Activated T-cell treated with anti-CD3 and anti-CD28 coated beads, Interleukin-2, amount 50 U/mL, for 72 hours (primary cell): ENCODE results near the gene SLC26A8. TPM values are rescaled to one million over a fixed set of nuclear protein-coding genes. Genes with fewer than 3 reads are reported as not detected.
A peak's percentile ranks its signal among the peaks of the same experiment; 100 is the strongest.

Source experiments
- ATAC-seq, 2 donors: fragments of 150-1000 bp; cut with Tn5 transposase; replicated peaks in 1 of 2; 2 replicates each; pipeline ENCODE4 v1.10.0; 2021; ENCODE audit warnings: moderate library complexity in 2 of 2, mild to moderate bottlenecking in 1 of 2
- DNase-seq, 2 donors: peaks; one replicate each; pipeline ENCODE4 v3.0.0; 2021 to 2022; ENCODE audit warnings: mixed read lengths in 1 of 2
- H3K27ac Mint-ChIP-seq: one replicate; pipeline ENCODE4 v1.8.0; 2022; ENCODE audit warnings: mild to moderate bottlenecking, moderate library complexity, mixed read lengths
- H3K27me3 Mint-ChIP-seq: one replicate; pipeline ENCODE4 v1.8.0; 2022; ENCODE audit warnings: low read depth, mixed read lengths
- H3K36me3 Mint-ChIP-seq, 2 donors: one replicate each; pipeline ENCODE4 v1.8.0; 2022; ENCODE audit warnings: mixed read lengths in 2 of 2, mild to moderate bottlenecking in 1 of 2; ENCODE audit not compliant: insufficient read depth in 2 of 2
- H3K4me1 Mint-ChIP-seq: one replicate; pipeline ENCODE4 v1.8.0; 2022; ENCODE audit warnings: low read depth, mixed read lengths
- H3K4me3 Mint-ChIP-seq, 2 donors: one replicate each; pipeline ENCODE4 v1.8.0; 2022; ENCODE audit warnings: mild to moderate bottlenecking in 2 of 2, mixed read lengths in 2 of 2, moderate library complexity in 2 of 2
- H3K9me3 Mint-ChIP-seq, 2 donors: one replicate each; pipeline ENCODE4 v1.8.0; 2022; ENCODE audit warnings: mixed read lengths in 2 of 2
- total RNA-seq, 2 donors: library from RNA; stranded (reverse); gene quantifications; one replicate each; pipeline ENCODE4 v1.2.3, GENCODE V29; 2022

Gene SLC26A8
- total RNA-seq, 2 donors from 2014 or later: 0.44 TPM; not detected in 1

GRCh38 chr6:35972471-35973367, 51.7 kb downstream of the SLC26A8 start:
- Mint-ChIP-seq H3K9me3 (no peaks in the 10 kb centered on the region), H3K27me3 (no peaks in the 10 kb centered on the region), H3K27ac (no peak overlapping the region), H3K4me3 (no peak overlapping the region), H3K4me1 (peaks cover 9% of the 10 kb centered on the region), H3K36me3 (no peaks in the 10 kb centered on the region)
- ATAC-seq (no peak), DNase-seq (no peak)

- no peak for DNase-seq
- Mint-ChIP-seq H3K4me3 (no peak overlapping the region), H3K4me1 (peaks cover 9% of the 10 kb centered on the region), H3K27ac (no peak overlapping the region), H3K27me3 (peaks cover 5% of the 10 kb centered on the region), H3K9me3 (no peaks in the 10 kb centered on the region), H3K36me3 (no peaks in the 10 kb centered on the region)
- no peak for ATAC-seq
Observed at GRCh38 chr6:35970181-35970580, 54.3 kb downstream of the SLC26A8 start.

DNA sequence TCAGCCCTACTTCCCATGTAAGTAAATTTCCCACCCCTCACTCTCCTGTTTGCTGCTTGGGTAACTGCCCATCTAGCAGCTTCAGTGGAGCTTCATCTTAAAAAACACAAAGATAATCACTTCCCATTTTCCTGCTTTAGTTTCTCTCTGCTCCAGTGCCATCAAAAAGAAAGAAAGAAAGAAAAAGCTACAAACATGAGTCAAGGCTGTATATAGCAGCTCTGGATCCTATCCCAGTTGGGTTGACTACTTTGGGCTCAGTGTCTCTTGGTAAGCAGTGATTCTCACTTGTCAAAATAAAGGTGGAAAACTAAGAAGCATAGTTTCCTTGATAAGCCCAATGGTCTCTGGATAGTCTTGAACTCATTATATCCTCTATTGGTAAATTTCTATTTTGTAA, 54.8 kb downstream of the SLC26A8 start:
- H3K36me3 Mint-ChIP-seq: no peaks in the 10 kb centered on the region
- H3K4me1 Mint-ChIP-seq: peaks cover 9% of the 10 kb centered on the region
- peaks cover 5% of the 10 kb centered on the region for H3K27me3 Mint-ChIP-seq
- DNase-seq (no peak), ATAC-seq (no peak)
- H3K4me3 Mint-ChIP-seq: no peak overlapping the region
- no peaks in the 10 kb centered on the region for H3K9me3 Mint-ChIP-seq
- no peak overlapping the region for H3K27ac Mint-ChIP-seq

GRCh38 chr6:35968821-35969220, 55.6 kb downstream of the SLC26A8 start:
- DNase-seq (no peak), ATAC-seq (no peak)
- no peak overlapping the region for H3K4me3 Mint-ChIP-seq
- peaks cover 5% of the 10 kb centered on the region for H3K27me3 Mint-ChIP-seq
- H3K4me1 Mint-ChIP-seq: peaks cover 4% of the 10 kb centered on the region
- no peak overlapping the region for H3K27ac Mint-ChIP-seq
- H3K36me3 Mint-ChIP-seq: no peaks in the 10 kb centered on the region
- H3K9me3 Mint-ChIP-seq: no peaks in the 10 kb centered on the region

GRCh38 chr6:35967076-35967774, 57.2 kb downstream of the SLC26A8 start:
- H3K36me3 Mint-ChIP-seq: no peaks in the 10 kb centered on the region
- H3K9me3 Mint-ChIP-seq: no peaks in the 10 kb centered on the region
- H3K4me3 Mint-ChIP-seq: no peak overlapping the region
- peaks cover 5% of the 10 kb centered on the region for H3K27me3 Mint-ChIP-seq
- no peaks in the 10 kb centered on the region for H3K4me1 Mint-ChIP-seq
- no peak for DNase-seq
- ATAC-seq: no peak
- no peak overlapping the region for H3K27ac Mint-ChIP-seq

DNA sequence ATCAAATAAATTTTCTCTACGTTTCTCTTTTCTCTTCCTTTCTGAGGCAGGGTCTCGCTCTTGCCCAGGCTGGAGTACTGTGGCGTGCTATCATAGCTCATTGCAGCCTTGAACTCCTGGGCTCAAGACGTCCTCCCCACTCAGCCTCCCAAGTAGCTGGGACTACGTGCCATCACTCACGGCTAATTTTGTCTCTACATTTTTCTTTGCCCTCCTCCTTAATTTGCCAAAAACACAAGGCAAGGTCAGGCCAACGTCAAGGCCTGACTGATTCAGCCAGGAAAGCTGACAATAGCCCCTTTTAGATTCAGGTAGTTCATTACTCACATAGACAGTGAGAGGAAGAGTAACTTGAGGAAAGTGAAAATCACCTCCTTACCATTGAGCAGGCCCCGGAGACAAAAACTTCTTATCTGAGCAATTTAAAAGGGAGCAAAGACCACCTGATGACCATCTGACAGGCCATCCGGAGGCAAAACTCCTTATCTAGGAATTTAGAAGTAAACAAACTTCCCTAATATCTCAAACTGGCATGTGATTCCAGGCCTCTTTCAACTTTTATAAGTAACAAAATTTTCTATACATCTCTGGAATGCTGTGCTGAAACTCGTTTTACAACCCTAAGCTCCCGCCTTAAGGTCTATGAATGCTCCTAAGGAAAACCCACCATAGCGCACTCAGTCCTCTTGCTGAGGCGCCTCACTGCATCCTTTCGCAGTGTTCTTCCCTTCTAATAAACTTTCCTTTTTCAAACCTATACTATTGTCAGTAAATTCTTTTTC, 61.5 kb downstream of the SLC26A8 start:
- H3K9me3 Mint-ChIP-seq: no peaks in the 10 kb centered on the region
- ATAC-seq (no peak), DNase-seq (no peak)

DNA sequence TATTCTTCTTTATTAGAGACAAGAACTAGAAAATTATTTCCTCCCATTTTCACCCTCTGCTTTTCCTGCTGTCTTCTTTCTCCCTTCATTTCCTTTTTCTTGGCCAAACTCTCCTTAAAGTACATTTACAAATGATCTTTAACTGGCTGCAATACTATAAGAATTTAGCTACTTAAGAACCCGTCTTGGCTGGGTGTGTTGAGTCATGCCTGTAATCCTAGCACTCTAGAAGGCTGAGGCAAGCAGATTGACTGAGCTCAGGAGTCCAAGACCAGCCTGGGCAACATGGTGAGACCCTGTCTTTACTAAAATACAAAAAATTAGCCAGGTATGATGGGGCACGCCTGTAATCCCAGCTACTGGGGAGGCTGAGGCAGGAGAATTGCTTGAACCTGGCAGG, 64.3 kb downstream of the SLC26A8 start:
- Mint-ChIP-seq H3K27me3 (peaks cover 27% of the 10 kb centered on the region), H3K27ac (no peak overlapping the region), H3K9me3 (no peaks in the 10 kb centered on the region), H3K4me3 (no peak overlapping the region), H3K36me3 (no peaks in the 10 kb centered on the region), H3K4me1 (no peaks in the 10 kb centered on the region)
- DNase-seq (no peak), ATAC-seq (no peak)

More for the DNA sequence above, 61.5 kb downstream of the SLC26A8 start:
- Mint-ChIP-seq H3K4me3 (no peak overlapping the region), H3K36me3 (no peaks in the 10 kb centered on the region), H3K4me1 (no peaks in the 10 kb centered on the region), H3K27ac (no peak overlapping the region), H3K27me3 (peaks cover 27% of the 10 kb centered on the region)

DNA sequence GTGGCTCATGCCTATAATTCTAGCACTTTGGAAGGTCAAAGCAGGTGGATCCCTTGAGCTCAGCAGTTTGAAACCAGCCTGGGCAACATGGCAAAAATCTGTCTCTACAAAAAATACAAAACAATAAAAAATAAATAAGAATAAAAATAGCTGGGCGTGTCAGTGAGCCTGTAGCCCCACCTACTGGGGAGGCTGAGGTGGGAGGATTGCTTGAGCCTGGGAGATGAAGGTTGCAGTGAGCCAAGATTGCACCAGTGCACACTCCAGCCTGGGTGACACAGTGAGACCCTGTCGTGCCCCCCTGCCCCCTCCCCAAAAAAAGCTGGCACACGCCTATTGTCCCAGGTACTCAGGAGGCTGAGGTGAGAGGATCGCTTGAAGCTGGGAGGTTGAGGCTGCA, 68.5 kb downstream of the SLC26A8 start:
- H3K4me1 Mint-ChIP-seq: peaks cover 19% of the 10 kb centered on the region
- H3K36me3 Mint-ChIP-seq: no peaks in the 10 kb centered on the region
- ATAC-seq: no peak
- peaks cover 27% of the 10 kb centered on the region for H3K27me3 Mint-ChIP-seq
- H3K9me3 Mint-ChIP-seq: no peaks in the 10 kb centered on the region
- no peak overlapping the region for H3K4me3 Mint-ChIP-seq
- H3K27ac Mint-ChIP-seq: no peak overlapping the region
- peak; percentile 21 to 22 for DNase-seq

- no peak overlapping the region for H3K4me3 Mint-ChIP-seq
- no peaks in the 10 kb centered on the region for H3K9me3 Mint-ChIP-seq
- peaks cover 19% of the 10 kb centered on the region for H3K4me1 Mint-ChIP-seq
- no peak overlapping the region for H3K27ac Mint-ChIP-seq
- ATAC-seq: no peak
- peaks cover 27% of the 10 kb centered on the region for H3K27me3 Mint-ChIP-seq
- no peak for DNase-seq
- no peaks in the 10 kb centered on the region for H3K36me3 Mint-ChIP-seq
Observed at GRCh38 chr6:35955521-35955920, 68.9 kb downstream of the SLC26A8 start.

DNA sequence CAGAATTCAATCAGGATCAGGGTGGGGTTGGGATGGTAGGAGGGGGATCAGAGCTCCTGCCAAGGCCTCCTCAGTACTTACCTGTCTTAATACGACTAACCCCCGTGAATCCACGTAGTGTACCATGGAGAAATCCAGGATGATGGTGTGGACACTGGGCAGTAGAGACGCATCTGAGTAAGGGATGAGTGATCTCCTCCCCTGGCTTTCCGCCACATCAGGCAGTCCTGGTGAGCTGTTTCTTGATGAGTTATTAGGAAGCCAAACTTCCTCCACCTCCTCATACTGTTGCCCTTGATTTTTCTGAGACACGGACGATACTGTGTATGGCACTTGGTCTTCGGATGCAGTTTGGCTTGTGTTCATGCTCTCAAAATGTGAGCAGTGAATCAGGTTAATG, 69.4 kb downstream of the SLC26A8 start:
- Mint-ChIP-seq H3K4me3 (no peak overlapping the region), H3K27me3 (peaks cover 23% of the 10 kb centered on the region), H3K27ac (no peak overlapping the region), H3K9me3 (no peaks in the 10 kb centered on the region), H3K4me1 (peaks cover 19% of the 10 kb centered on the region), H3K36me3 (no peaks in the 10 kb centered on the region)
- ATAC-seq (no peak), DNase-seq (no peak)

DNA sequence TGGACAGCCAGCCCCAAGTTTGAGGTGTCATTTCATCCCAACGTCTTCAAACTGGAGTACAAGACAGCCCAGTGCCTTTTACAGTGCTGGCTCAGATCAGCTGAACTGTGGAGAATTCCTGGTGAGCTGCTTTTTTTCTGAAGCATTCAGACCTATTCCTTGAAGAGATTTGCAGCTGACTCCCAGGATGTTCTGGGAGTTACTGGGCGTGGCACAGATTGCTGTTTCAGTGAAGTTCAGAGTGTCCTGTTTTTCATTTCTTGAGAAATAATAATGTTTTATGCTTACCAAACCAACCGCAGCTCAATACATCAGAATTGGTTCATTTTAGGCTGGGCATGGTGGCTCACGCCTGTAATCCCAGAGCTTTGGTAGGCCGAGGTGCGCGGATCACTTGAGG, 70.1 kb downstream of the SLC26A8 start:
- Mint-ChIP-seq H3K4me3 (no peak overlapping the region), H3K27ac (no peak overlapping the region), H3K4me1 (peaks cover 19% of the 10 kb centered on the region)

GRCh38 chr6:35948725-35949124, 75.7 kb downstream of the SLC26A8 start:
- Mint-ChIP-seq H3K27ac (no peak overlapping the region), H3K9me3 (no peaks in the 10 kb centered on the region), H3K36me3 (no peaks in the 10 kb centered on the region), H3K4me1 (peaks cover 19% of the 10 kb centered on the region), H3K4me3 (no peak overlapping the region), H3K27me3 (no peaks in the 10 kb centered on the region)
- ATAC-seq (no peak), DNase-seq (no peak)

More for the DNA sequence above, 70.1 kb downstream of the SLC26A8 start:
- Mint-ChIP-seq H3K9me3 (no peaks in the 10 kb centered on the region), H3K36me3 (no peaks in the 10 kb centered on the region), H3K27me3 (peaks cover 18% of the 10 kb centered on the region)
- ATAC-seq (no peak), DNase-seq (no peak)

DNA sequence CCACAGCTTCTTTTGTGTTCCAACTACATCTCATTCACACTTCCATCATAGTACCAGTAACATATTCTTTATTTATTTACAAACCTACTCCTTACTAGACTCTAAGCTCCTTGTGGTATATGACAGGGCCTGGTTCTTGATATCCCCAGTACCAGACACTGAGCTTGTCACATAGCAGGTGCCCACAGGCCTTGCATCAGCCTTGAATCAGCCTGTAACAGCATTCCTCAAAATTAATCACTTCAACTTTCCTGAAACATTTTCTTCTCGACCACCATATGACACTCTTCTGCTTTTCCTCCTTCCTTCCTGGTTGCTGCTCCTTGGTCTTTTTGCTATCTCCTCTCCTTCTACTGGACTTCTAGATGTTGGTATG, 78.8 kb downstream of the SLC26A8 start:
- Mint-ChIP-seq H3K4me1 (no peaks in the 10 kb centered on the region), H3K27ac (no peak overlapping the region), H3K36me3 (no peaks in the 10 kb centered on the region), H3K27me3 (no peaks in the 10 kb centered on the region), H3K9me3 (peaks cover 0 to 2% of the 10 kb centered on the region in 2 donors), H3K4me3 (no peak overlapping the region)
- DNase-seq: no peak
- no peak for ATAC-seq
